ENCODE results near the gene FNDC3B. TPM values are rescaled to one million over a fixed set of nuclear protein-coding genes. Genes with fewer than 3 reads are reported as not detected.

The FNDC3B gene
- total RNA-seq, 2 experiments from 2014 or later = 13.4 to 15.3 TPM

DNA sequence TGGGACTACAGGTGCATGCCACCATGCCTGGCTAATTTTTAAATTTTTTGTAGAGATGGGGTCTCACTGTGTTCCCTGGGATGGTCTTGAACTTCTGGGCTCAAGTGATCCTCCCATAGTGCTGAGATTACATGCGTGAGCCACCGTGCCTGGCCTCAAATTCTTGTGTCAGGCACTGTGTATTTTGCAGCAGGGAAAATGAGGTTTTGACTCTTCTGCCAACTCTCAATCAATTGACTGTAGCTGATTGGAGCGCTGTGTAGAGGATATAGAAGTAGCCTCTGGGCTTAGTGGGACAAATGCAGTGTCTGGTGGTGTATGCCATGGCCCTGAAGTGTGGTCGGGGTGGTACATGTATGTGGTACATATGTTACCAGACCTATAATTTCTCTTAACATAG, 152.3 kb downstream of the FNDC3B start:
- Mint-ChIP-seq H3K9me3 (no peaks in the 10 kb centered on the region), H3K4me3 (no peak overlapping the region), H3K27me3 (no peaks in the 10 kb centered on the region), H3K4me1 (no peaks in the 10 kb centered on the region), H3K27ac (no peak overlapping the region), H3K36me3 (ENCODE audit: low read depth) (no peaks in the 10 kb centered on the region)
- no peak for DNase-seq
- ChIA-PET CTCF (no interaction called here), POLR2A (interaction anchor here (0.5 kb wide), 1 partner anchor 1806 kb away, joined by 3 read pairs; no protein-coding TSS in a partner anchor)

DNA sequence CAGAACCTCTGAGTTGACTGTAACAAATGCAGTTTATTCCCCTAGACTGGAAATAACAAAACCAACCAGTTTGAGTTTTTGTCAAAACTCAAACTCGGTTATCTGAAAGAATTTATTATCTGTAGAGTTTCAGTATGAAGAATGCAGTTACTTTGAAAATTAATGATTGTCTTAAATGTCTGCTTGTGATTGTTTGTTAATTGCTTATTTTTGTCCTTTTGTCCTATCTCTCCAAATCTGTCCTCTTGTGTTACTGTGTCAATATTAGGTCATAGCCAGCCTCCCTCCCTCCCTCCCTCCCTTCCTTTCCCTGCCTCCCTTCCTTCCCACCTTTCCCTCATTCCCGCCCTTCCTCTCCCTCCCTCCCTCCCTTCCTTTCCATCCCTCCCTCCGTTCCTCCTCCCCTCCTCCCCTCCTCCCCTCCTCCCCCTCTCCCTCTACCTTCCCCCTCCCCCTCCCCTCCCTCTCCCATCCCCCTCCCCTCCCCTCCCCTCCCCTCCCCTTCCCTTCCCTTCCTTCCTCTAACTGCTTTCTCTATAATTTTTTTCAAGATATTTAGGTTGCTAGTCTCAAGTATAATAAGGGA, 153.5 kb downstream of the FNDC3B start:
- CTCF ChIA-PET = no interaction called here
- no peaks in the 10 kb centered on the region for H3K27me3 Mint-ChIP-seq
- POLR2A ChIA-PET = no interaction called here
- no peak for DNase-seq
- H3K9me3 Mint-ChIP-seq = no peaks in the 10 kb centered on the region
- H3K36me3 Mint-ChIP-seq (ENCODE audit: low read depth) = no peaks in the 10 kb centered on the region
- H3K4me3 Mint-ChIP-seq = no peak overlapping the region
- no peak overlapping the region for H3K27ac Mint-ChIP-seq
- H3K4me1 Mint-ChIP-seq = no peaks in the 10 kb centered on the region

DNA sequence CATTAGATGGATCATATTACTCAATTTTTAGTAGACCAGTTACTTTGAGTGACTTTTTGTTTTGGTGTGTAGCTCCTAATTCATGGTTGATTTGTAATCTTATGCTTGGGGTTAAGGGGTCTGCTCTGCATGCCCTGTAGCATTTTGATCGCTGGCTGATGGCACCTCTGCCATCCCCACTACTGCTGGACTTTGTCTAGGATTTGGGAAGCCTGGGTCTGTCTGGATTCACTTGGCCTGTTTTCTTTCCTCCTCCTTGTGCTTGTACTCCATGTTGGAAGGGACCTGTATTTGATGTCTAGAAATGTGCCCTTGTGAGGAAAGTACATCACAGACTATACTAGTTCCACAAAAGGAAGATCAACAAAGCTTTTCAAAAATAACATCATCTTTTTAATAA, 154.1 kb downstream of the FNDC3B start:
- no peaks in the 10 kb centered on the region for H3K36me3 Mint-ChIP-seq (ENCODE audit: low read depth)
- no peak overlapping the region for H3K27ac Mint-ChIP-seq
- no peaks in the 10 kb centered on the region for H3K4me1 Mint-ChIP-seq
- CTCF ChIA-PET = interaction anchor here (0.6 to 1.1 kb wide), 2 partner anchors 27 to 33 kb away, joined by 3 read pairs; no protein-coding TSS in a partner anchor
- POLR2A ChIA-PET = no interaction called here
- H3K27me3 Mint-ChIP-seq = no peaks in the 10 kb centered on the region
- no peaks in the 10 kb centered on the region for H3K9me3 Mint-ChIP-seq
- no peak for DNase-seq
- no peak overlapping the region for H3K4me3 Mint-ChIP-seq

DNA sequence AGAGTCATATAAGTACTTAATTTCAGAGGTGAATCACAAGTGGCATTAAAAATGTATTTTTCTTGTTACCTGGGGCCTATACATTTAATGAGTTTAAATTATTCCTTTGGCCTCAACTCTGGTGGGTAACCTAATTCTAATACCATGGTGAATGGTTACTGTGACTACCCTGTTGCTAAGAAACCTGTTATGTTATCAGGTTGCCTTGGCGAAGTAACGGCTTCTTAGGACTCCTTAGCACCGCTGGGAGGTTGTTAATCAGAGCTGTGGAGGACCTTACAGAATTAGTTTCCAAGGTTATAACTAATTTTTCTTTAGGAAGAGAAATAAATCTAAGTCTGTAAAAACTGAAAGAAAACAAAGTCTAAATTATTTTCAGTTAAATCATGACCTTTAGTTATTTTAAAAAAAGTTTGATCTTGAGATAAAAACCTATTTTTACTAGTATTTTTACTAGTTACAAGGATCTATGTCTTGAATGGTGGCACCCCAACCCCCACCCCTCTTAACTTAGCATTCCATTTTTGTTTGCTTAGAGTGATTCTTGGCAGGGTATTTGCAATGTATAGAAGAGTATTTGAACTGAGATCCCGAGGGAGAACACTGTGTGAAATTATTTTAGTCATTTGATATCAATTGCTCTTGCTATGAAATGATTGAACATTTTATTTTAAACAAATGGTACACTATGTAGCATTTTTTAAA, 155.5 kb downstream of the FNDC3B start:
- no peaks in the 10 kb centered on the region for H3K9me3 Mint-ChIP-seq
- DNase-seq = no peak
- H3K4me3 Mint-ChIP-seq = no peak overlapping the region
- CTCF ChIA-PET = interaction anchor here (1.1 kb wide), 1 partner anchor 28 kb away, joined by 3 read pairs; no protein-coding TSS in a partner anchor
- H3K27me3 Mint-ChIP-seq = no peaks in the 10 kb centered on the region
- H3K36me3 Mint-ChIP-seq (ENCODE audit: low read depth) = no peaks in the 10 kb centered on the region
- no peak overlapping the region for H3K27ac Mint-ChIP-seq
- POLR2A ChIA-PET = no interaction called here
- H3K4me1 Mint-ChIP-seq = no peaks in the 10 kb centered on the region

DNA sequence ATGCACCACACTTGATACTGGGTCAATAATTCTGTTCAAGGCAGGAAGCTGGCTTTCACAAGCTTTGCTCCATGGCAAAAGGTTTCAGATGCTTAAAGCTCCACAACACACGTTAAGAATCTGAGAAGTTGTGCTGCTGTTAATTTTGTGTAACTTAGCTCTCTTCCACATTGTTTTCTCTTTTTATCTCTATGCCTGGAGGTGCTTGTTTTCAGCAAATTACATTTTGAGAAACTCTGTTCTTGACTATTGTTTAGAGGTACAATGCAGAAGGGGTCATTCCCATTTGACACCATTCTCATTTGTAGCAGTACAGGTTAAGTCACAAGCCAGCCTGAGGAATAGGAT, 156.0 kb downstream of the FNDC3B start:
- no peaks in the 10 kb centered on the region for H3K36me3 Mint-ChIP-seq (ENCODE audit: low read depth)
- DNase-seq = no peak
- no peaks in the 10 kb centered on the region for H3K9me3 Mint-ChIP-seq
- CTCF ChIA-PET = interaction anchor here (0.6 kb wide), 1 partner anchor 1845 kb away, joined by 3 read pairs; no protein-coding TSS in a partner anchor
- no peaks in the 10 kb centered on the region for H3K27me3 Mint-ChIP-seq
- H3K4me3 Mint-ChIP-seq = no peak overlapping the region
- H3K27ac Mint-ChIP-seq = no peak overlapping the region
- POLR2A ChIA-PET = no interaction called here
- no peaks in the 10 kb centered on the region for H3K4me1 Mint-ChIP-seq

DNA sequence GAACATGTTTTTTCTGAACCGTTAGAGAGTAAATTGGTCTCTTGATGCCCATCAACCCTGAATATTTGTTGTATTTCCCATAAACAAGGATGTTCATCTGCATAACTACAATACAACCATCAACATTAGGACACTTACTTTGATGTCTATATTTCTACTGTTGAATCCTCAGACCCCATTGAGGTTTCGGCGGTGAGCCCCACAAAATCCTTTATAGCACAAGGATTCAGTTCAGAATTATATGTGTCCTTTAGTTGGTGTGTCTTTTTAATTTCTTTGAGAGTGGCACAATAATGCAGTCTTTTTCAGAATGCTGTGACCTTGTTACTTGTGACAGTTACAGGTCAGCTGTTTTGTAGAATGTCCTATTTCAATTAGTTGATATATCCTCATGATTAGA, 158.0 kb downstream of the FNDC3B start:
- H3K4me1 Mint-ChIP-seq = no peaks in the 10 kb centered on the region
- POLR2A ChIA-PET = no interaction called here
- DNase-seq = no peak
- no peaks in the 10 kb centered on the region for H3K27me3 Mint-ChIP-seq
- no peak overlapping the region for H3K27ac Mint-ChIP-seq
- CTCF ChIA-PET = no interaction called here
- no peaks in the 10 kb centered on the region for H3K9me3 Mint-ChIP-seq
- no peak overlapping the region for H3K4me3 Mint-ChIP-seq
- no peaks in the 10 kb centered on the region for H3K36me3 Mint-ChIP-seq (ENCODE audit: low read depth)

DNA sequence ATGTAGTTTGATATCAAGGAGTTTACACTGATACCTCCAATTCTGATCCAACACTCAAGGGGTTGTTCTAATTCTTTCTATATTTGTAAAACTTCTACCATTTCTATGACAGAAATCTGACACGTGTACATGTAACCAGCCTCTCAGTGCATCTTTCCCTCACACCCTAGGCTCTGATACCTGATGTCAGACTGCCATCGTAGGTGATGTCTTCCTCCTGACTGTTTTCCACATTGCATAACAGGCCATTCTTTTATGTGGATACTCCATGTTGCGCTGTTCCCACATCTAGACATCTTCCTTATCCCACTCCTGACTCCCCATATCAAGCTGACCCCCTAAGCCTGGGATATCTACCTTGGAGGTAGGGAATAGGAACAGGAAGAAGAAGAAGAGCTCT, 159.1 kb downstream of the FNDC3B start:
- CTCF ChIA-PET = no interaction called here

DNA sequence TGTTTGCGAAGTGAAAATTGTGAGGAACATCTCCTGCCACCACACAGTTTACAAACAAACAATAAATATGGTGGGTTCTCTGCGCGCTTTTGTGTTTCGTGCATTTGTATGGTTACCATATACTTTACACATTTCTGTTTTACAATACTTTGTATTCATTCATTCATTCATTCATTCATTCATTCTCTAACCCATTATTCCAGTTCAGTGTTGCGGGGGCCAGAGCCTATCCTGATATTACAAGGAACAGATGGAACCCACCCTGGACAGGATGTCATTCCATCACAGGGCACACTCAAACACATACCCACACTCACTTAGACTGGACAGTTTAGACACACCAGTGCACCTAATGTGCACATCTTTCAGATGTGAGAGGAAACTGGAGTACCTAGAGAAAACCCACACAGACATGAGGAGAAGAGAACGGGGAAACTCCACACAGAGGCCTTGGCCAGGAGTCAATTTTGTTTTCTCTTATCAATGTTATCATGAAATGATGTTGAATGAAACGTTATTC, 160.5 kb downstream of the FNDC3B start:
- ChIA-PET POLR2A (no interaction called here), CTCF (no interaction called here)
- Mint-ChIP-seq H3K4me1 (no peaks in the 10 kb centered on the region), H3K36me3 (ENCODE audit: low read depth) (no peaks in the 10 kb centered on the region), H3K27me3 (no peaks in the 10 kb centered on the region), H3K27ac (no peak overlapping the region), H3K4me3 (no peak overlapping the region), H3K9me3 (peaks cover 4% of the 10 kb centered on the region)
- no peak for DNase-seq

More for the DNA sequence above, 159.1 kb downstream of the FNDC3B start:
- Mint-ChIP-seq H3K27me3 (no peaks in the 10 kb centered on the region), H3K4me3 (no peak overlapping the region), H3K4me1 (no peaks in the 10 kb centered on the region), H3K36me3 (ENCODE audit: low read depth) (no peaks in the 10 kb centered on the region), H3K27ac (no peak overlapping the region), H3K9me3 (no peaks in the 10 kb centered on the region)
- POLR2A ChIA-PET = no interaction called here
- no peak for DNase-seq

DNA sequence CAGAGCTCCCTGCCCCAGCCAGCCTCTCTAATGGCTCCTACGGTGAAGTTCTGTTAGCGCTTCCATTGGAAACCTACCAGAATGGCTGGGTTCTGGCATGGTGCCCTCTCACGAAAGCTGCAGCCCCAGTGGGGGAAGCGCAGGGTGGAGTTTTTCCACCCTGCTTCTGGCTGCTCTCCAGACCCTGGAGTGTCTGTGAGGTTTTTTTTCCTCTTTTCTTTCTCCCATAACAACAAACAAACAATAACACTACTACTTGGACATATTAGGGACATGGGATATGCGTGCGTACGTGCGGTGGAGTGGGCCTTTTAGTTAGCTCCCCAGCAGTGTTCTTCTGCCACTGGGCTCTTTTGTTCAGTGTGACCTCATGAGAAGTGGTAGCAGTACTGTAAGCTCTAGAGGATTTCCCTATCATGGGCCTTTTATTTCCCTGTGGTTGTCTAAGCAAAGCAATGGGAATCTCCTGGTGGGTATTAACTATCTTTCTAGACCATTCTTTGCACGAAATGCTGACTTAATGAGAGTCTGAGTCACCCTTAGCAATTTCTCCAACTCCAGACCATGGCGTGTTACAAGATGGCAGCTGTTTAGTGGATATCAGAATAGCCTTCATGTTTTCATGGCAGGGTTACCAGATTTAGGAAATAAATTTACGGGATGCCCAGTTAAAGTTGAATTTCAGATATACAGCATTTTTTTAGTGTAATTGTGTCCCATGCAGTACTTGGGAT, 161.9 kb downstream of the FNDC3B start:
- CTCF ChIA-PET = no interaction called here
- POLR2A ChIA-PET = no interaction called here
- H3K9me3 Mint-ChIP-seq = peaks cover 15% of the 10 kb centered on the region

DNA sequence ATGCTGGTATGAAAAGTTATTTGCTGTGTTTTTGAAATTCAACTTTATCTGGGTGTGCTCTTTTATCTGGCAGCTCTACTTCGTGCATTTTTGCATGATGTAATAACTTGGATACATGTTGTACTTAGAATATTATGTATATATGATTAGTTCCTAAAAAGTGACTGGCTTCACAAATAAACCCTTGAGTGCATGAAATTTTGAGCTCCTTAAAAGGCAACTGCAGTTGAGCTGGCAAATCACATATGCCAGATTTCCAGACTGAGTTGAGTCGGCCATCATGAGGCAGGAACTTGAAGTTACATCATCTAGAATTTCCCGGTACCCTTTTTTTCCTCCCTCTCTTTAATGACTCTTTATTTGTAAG, 162.5 kb downstream of the FNDC3B start:
- Mint-ChIP-seq H3K4me1 (no peaks in the 10 kb centered on the region), H3K4me3 (no peak overlapping the region), H3K27me3 (no peaks in the 10 kb centered on the region), H3K36me3 (ENCODE audit: low read depth) (peaks cover 7% of the 10 kb centered on the region), H3K27ac (no peak overlapping the region), H3K9me3 (peaks cover 18% of the 10 kb centered on the region)
- CTCF ChIA-PET = no interaction called here
- POLR2A ChIA-PET = no interaction called here
- no peak for DNase-seq

More for the DNA sequence above, 161.9 kb downstream of the FNDC3B start:
- no peak overlapping the region for H3K4me3 Mint-ChIP-seq
- no peaks in the 10 kb centered on the region for H3K27me3 Mint-ChIP-seq
- no peak for DNase-seq
- H3K36me3 Mint-ChIP-seq (ENCODE audit: low read depth) = peaks cover 7% of the 10 kb centered on the region
- no peak overlapping the region for H3K27ac Mint-ChIP-seq
- H3K4me1 Mint-ChIP-seq = no peaks in the 10 kb centered on the region

DNA sequence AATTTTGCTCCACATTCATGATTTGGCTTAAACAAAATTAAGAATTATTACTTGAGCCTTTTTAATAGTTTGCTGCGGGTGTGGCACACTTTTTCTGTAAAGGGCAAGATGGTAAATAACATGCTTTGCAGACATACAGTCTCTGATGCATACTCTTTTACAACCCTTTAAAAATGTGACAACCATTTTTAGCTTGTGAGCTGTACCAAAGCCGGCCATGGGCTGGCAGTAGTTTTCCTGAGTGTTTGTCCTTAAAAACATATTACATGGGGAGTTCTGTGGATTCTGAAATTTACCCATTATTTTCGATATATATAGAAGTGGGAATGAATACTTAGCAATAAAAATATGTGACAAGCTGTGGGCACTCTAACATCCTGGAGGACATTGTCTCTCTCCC, 163.4 kb downstream of the FNDC3B start:
- no peak overlapping the region for H3K4me3 Mint-ChIP-seq
- DNase-seq = no peak
- H3K27me3 Mint-ChIP-seq = no peaks in the 10 kb centered on the region
- no peaks in the 10 kb centered on the region for H3K4me1 Mint-ChIP-seq
- peaks cover 7% of the 10 kb centered on the region for H3K36me3 Mint-ChIP-seq (ENCODE audit: low read depth)
- H3K9me3 Mint-ChIP-seq = peaks cover 21% of the 10 kb centered on the region
- ChIA-PET CTCF (interaction anchor here (0.5 kb wide), 1 partner anchor 395 kb away, joined by 4 read pairs; no protein-coding TSS in a partner anchor), POLR2A (no interaction called here)
- H3K27ac Mint-ChIP-seq = no peak overlapping the region

DNA sequence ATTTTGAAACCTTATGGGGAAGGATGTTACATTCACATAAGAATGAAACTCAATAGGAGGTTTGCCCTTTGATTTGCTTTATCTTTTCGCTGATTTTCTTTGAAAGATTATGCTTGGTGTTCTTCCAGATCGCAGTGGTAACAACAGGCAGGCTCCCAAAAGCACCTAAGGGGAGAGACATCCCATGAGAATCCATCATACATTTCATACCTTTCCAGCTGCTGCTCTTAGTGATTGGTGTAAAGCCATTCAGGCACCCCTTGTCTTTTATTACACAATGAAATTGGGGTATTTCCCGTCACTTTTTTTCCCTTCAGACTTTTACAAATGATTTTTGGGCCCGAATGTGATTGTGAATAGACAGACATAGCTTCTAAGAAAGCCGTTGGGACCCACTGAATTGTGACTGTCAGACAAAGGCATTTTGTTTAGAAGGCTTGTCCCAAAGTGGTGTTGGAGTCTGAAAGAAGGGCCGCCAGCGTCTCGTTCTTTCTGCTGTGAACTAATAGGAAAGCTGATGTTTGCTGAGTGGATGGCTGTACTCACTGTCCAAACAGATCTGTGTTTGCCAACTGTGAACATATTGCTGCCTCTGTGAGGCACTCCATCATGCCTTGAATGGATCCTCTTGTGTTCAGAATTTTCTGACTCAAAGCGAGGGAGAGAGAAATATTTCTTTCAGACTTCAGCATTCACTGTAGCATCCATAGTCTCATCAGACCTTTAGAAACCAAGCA, 164.3 kb downstream of the FNDC3B start:
- CTCF ChIA-PET = no interaction called here
- DNase-seq = no peak
- POLR2A ChIA-PET = no interaction called here
- peaks cover 21% of the 10 kb centered on the region for H3K9me3 Mint-ChIP-seq
- no peak overlapping the region for H3K27ac Mint-ChIP-seq
- no peaks in the 10 kb centered on the region for H3K27me3 Mint-ChIP-seq
- no peak overlapping the region for H3K4me3 Mint-ChIP-seq
- H3K4me1 Mint-ChIP-seq = no peaks in the 10 kb centered on the region
- peaks cover 7% of the 10 kb centered on the region for H3K36me3 Mint-ChIP-seq (ENCODE audit: low read depth)

DNA sequence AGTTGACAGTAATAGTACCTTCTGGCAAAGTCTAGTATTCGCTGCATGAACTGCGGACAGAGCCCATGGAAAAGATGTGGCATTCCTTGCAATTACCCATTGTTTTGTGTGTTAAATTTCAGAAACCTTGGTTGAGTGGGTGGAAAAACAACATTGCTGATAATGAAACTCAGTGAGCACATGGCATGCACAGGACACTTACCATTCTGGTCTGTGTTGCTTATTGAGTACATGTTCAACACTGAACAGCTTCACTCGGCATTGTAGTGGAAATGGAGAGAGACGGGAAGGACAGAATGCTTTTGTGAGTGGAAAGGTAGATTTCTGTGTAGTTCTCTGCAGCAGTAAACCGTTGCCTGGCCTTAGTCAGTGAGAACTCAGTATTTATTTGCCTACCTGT, 165.3 kb downstream of the FNDC3B start:
- Mint-ChIP-seq H3K4me1 (no peaks in the 10 kb centered on the region), H3K27ac (no peak overlapping the region), H3K27me3 (no peaks in the 10 kb centered on the region), H3K36me3 (ENCODE audit: low read depth) (peaks cover 7% of the 10 kb centered on the region), H3K4me3 (no peak overlapping the region), H3K9me3 (peaks cover 21% of the 10 kb centered on the region)
- ChIA-PET POLR2A (no interaction called here), CTCF (no interaction called here)
- no peak for DNase-seq
